Endothelial cell of umbilical vein (primary cell): ENCODE results near the gene CNOT6. TPM values are rescaled to one million over a fixed set of nuclear protein-coding genes. Genes with fewer than 3 reads are reported as not detected.

Experiments
- BruUV-seq: library from RNA; stranded (reverse); fragments of 400-500 nt; replicated peaks from 2 replicates; lab custom pipeline; 2021; lab: Mats Ljungman, UMichigan
- CTCF ChIA-PET: fragments of 300-600, 350-600 bp; sonication (Branson Sonifier 250); formaldehyde crosslinking; loops from one replicate; lab custom pipeline; 2021; ENCODE audit warnings: antibody characterized with exemption, inconsistent platforms; lab: Charles Lee
- POLR2A ChIA-PET: fragments of 300-600, 350-600 bp; sonication (Branson Sonifier 250); formaldehyde crosslinking; loops from one replicate; lab custom pipeline; 2021; ENCODE audit warnings: antibody characterized with exemption, inconsistent platforms; lab: Charles Lee
- DNase-seq: peaks from one replicate; pipeline ENCODE4 v3.0.0-alpha.2; 2011; ENCODE audit warnings: low read depth, low spot score
- FAIRE-seq: peaks from 2 replicates; lab custom pipeline; 2011; peaks lifted over from hg19 to GRCh38; lab: Jason Lieb, UNC
- H2AFZ ChIP-seq: 2 replicates; pipeline ENCODE4 v1.6.0; 2012; ENCODE audit warnings: low read depth, low read length, control low read depth, inconsistent platforms
- H3K27ac ChIP-seq: 2 replicates; pipeline ENCODE4 v1.5.1; 2011; ENCODE audit warnings: low read depth, mild to moderate bottlenecking, control low read depth, low read length, moderate library complexity; ENCODE audit not compliant: insufficient read depth
- H3K27me3 ChIP-seq, 2 experiments: 2 replicates each; pipeline versions ENCODE4 v1.6.0 to v1.6.1; 2011; ENCODE audit warnings: low read length in 2 of 2, mixed read lengths in 1 of 2; ENCODE audit not compliant: control insufficient read depth in 2 of 2, insufficient read depth in 2 of 2
- H3K36me3 ChIP-seq, 2 experiments: 2 replicates in 1 of 2; 3 replicates in 1 of 2; pipeline ENCODE4 v1.5.1; 2011; ENCODE audit warnings: low read length in 2 of 2, mild to moderate bottlenecking in 1 of 2, moderate library complexity in 1 of 2; ENCODE audit not compliant: control insufficient read depth in 2 of 2, insufficient read depth in 2 of 2; ENCODE audit errors: extremely low read depth in 1 of 2
- H3K4me1 ChIP-seq: 3 replicates; pipeline ENCODE4 v1.5.1; 2011; ENCODE audit warnings: mild to moderate bottlenecking, low read length; ENCODE audit not compliant: control insufficient read depth, insufficient read depth; ENCODE audit errors: extremely low read depth
- H3K4me2 ChIP-seq: 2 replicates; pipeline ENCODE4 v1.6.1; 2011; ENCODE audit warnings: low read length, control low read depth, mixed read lengths; ENCODE audit not compliant: insufficient read depth
- H3K4me3 ChIP-seq, 3 experiments: fragments of 200-600 bp in 1 of 3; sonication (generic), shearing (Covaris generic) in 1 of 3; replicated peaks in 1 of 3; 2 replicates each; pipeline ENCODE4 v1.5.1; 2011 to 2016; ENCODE audit warnings: control low read depth in 3 of 3, low read length in 3 of 3, mild to moderate bottlenecking in 2 of 3, inconsistent platforms in 1 of 3, low read depth in 1 of 3, moderate library complexity in 1 of 3; ENCODE audit not compliant: insufficient read depth in 1 of 3
- H3K79me2 ChIP-seq: 2 replicates; pipeline ENCODE4 v1.6.0; 2012; ENCODE audit warnings: low read length, inconsistent platforms; ENCODE audit not compliant: control insufficient read depth, insufficient read depth
- H3K9ac ChIP-seq: replicated peaks from 2 replicates; pipeline ENCODE3; 2011; ENCODE audit warnings: low read length, control low read depth; ENCODE audit not compliant: insufficient read depth; ENCODE audit errors: extremely low read depth
- H3K9me1 ChIP-seq: replicated peaks from 3 replicates; pipeline ENCODE4 v1.6.0; 2011; ENCODE audit warnings: mild to moderate bottlenecking, low read length; ENCODE audit not compliant: control insufficient read depth, insufficient read depth; ENCODE audit errors: extremely low read depth
- H3K9me3 ChIP-seq: replicated peaks from 2 replicates; pipeline ENCODE4 v1.5.1; 2012; ENCODE audit warnings: low read length, inconsistent platforms; ENCODE audit not compliant: control insufficient read depth, insufficient read depth
- H4K20me1 ChIP-seq: replicated peaks from 2 replicates; pipeline ENCODE3; 2011; ENCODE audit warnings: mild to moderate bottlenecking, low read length; ENCODE audit not compliant: control insufficient read depth, insufficient read depth; ENCODE audit errors: extremely low read depth
- CTCF ChIP-seq, 2 donors: IDR thresholded peaks; 1 replicate in 1 of 2; 2 replicates in 1 of 2; pipeline ENCODE4 v1.5.1; 2011; ENCODE audit warnings: low read length in 2 of 2, mild to moderate bottlenecking in 2 of 2, moderate library complexity in 2 of 2, control low read depth in 1 of 2, inconsistent platforms in 1 of 2, low read depth in 1 of 2; ENCODE audit not compliant: insufficient read depth in 1 of 2; ENCODE audit errors: extremely low read depth in 1 of 2
- EZH2 ChIP-seq: IDR thresholded peaks from 2 replicates; pipeline ENCODE4 v1.6.1; 2012; ENCODE audit warnings: borderline replicate concordance, low read depth, mild to moderate bottlenecking, moderate library complexity, low read length, inconsistent platforms; ENCODE audit not compliant: severe bottlenecking
- FOS ChIP-seq: IDR thresholded peaks from 2 replicates; pipeline ENCODE4 v1.6.1; 2011; ENCODE audit warnings: mild to moderate bottlenecking, low read length, moderate library complexity, borderline replicate concordance; ENCODE audit not compliant: insufficient read depth
- GATA2 ChIP-seq: IDR thresholded peaks from 2 replicates; pipeline ENCODE4 v1.7.0; 2011; ENCODE audit warnings: low read depth, mild to moderate bottlenecking, moderate library complexity, mixed read lengths, low read length; ENCODE audit not compliant: insufficient read length, insufficient read depth
- JUN ChIP-seq: IDR thresholded peaks from 2 replicates; pipeline ENCODE4 v1.6.1; 2011; ENCODE audit warnings: borderline replicate concordance, low read depth; ENCODE audit not compliant: insufficient read length, insufficient read depth
- MAX ChIP-seq: IDR thresholded peaks from 2 replicates; pipeline ENCODE4 v1.6.1; 2011; ENCODE audit not compliant: insufficient read depth, insufficient read length
- MYC ChIP-seq: IDR thresholded peaks from one replicate; pipeline ENCODE4 v1.6.1; 2011; ENCODE audit warnings: mild to moderate bottlenecking, low read depth, low read length
- POLR2A ChIP-seq: IDR thresholded peaks from 2 replicates; pipeline ENCODE4 v1.6.1; 2012; ENCODE audit warnings: low read depth, mild to moderate bottlenecking, control low read depth, low read length
- POLR2AphosphoS5 ChIP-seq: IDR thresholded peaks from 2 replicates; pipeline ENCODE4 v1.6.1; 2012; ENCODE audit warnings: low read depth, mild to moderate bottlenecking, control low read depth, low read length, moderate library complexity; ENCODE audit not compliant: insufficient read depth
- dilution Hi-C: fragments of 300-500 bp; cut with MboI; formaldehyde crosslinking; loops from one replicate; pipeline ENCODE4 v1.15.0; 2019; ENCODE audit warnings: low sequenced_read_pairs; ENCODE audit not compliant: extremely low pct_ligation_motif_present
- intact Hi-C: fragments of 100-400 bp; cut with micrococcal nuclease; formaldehyde crosslinking; loops from one replicate; pipeline ENCODE4 v1.10.0; 2022
- polyA plus RNA-seq, 4 experiments: library from polyadenylated mRNA; depleted of rRNA in 3 of 4; stranded (reverse) in 3 of 4; unstranded in 1 of 4; fragments of >200 nt; gene quantifications; 2 replicates each; pipeline versions ENCODE4 v1.2.1 to v1.2.3, GENCODE V29; 2011 to 2012; ENCODE audit warnings: missing spikeins in 1 of 4
- total RNA-seq: library from RNA; stranded (reverse); gene quantifications from 2 replicates; pipeline ENCODE4 v1.2.3, GENCODE V29; 2021

The CNOT6 gene
- total and polyA plus RNA-seq, 2 donors (not counting 3 experiments of a cell fraction or from before 2014, with no cell fraction given) = 9.2 to 33.8 TPM

GRCh38 chr5:180583738-180584137, 89.6 kb downstream of the CNOT6 start:
- POLR2A ChIA-PET = no interaction called here
- Histone ChIP-seq H3K79me2 (no peaks in the 10 kb centered on the region), H2AFZ (no peak overlapping the region), H3K4me3 (no peak overlapping the region), H3K9ac (no peak overlapping the region), H3K27ac (no peak overlapping the region), H3K4me2 (no peak overlapping the region), H3K27me3 (peaks cover 0 to 3% of the 10 kb centered on the region in 2 experiments), H4K20me1 (no peaks in the 10 kb centered on the region), H3K36me3 (no peaks in the 10 kb centered on the region), H3K9me3 (no peaks in the 10 kb centered on the region), H3K4me1 (no peaks in the 10 kb centered on the region), H3K9me1 (no peaks in the 10 kb centered on the region)
- no peak for TF ChIP-seq GATA2
- TF ChIP-seq JUN = no peak
- TF ChIP-seq MAX = no peak
- no peak for TF ChIP-seq EZH2
- no peak for TF ChIP-seq CTCF (IDR thresholded peaks at IDR 0.05; ENCODE audit: extremely low read depth in 1 of 2, insufficient read depth in 1 of 2, low read depth in 1 of 2, low read length in 2 of 2)
- no peak for TF ChIP-seq MYC
- TF ChIP-seq POLR2A = no peak
- TF ChIP-seq POLR2AphosphoS5 = no peak
- no peak for TF ChIP-seq FOS
- CTCF ChIA-PET = no interaction called here
- dilution Hi-C loops = no loop called here
- no TSS peak for BruUV-seq
- no peak for FAIRE-seq
- no peak for DNase-seq
- intact Hi-C loops = no loop called here
